HepG2 (cell line): ENCODE measurements around the gene IQGAP2. TPM values are rescaled to one million over a fixed set of nuclear protein-coding genes. Genes with fewer than 3 reads are reported as not detected.

Experiments used
- ATAC-seq: fragments of 200-7000 bp; cut with Tn5 transposase; 3 replicates; pipeline ENCODE4 v1.9.1; 2020; ENCODE audit warnings: mild to moderate bottlenecking, moderate library complexity
- BruUV-seq: library from RNA; stranded (reverse); fragments of 400-500 nt; replicated peaks from 2 replicates; lab custom pipeline; 2021; lab: Mats Ljungman, UMichigan
- CTCF ChIA-PET: fragments of 300-600 bp; formaldehyde crosslinking; extraction: SDS; loops from one replicate; lab custom pipeline; 2021; ENCODE audit warnings: low total read pairs, inconsistent platforms, low intra/inter-chr PET ratio; lab: Yijun Ruan, JAX
- POLR2A ChIA-PET: fragments of 350-600 bp; sonication (Branson Sonifier 250); formaldehyde crosslinking; loops from one replicate; lab custom pipeline; 2020; ENCODE audit warnings: antibody characterized with exemption, inconsistent platforms; lab: Yijun Ruan, JAX
- DNase-seq: peaks from one replicate; pipeline ENCODE4 v3.0.0-alpha.2; 2015; ENCODE audit warnings: low spot score
- FAIRE-seq: peaks from 3 replicates; lab custom pipeline; 2011; peaks lifted over from hg19 to GRCh38; lab: Jason Lieb, UNC
- H2AFZ ChIP-seq: one replicate; pipeline ENCODE4 v1.6.1; 2011; ENCODE audit warnings: low read length, inconsistent platforms
- H3K27ac ChIP-seq: fragments of 300-600 bp; 3 replicates; pipeline ENCODE4 v1.8.0; 2011; ENCODE audit warnings: mixed run types, mild to moderate bottlenecking, mixed read lengths, low read length, inconsistent platforms; ENCODE audit not compliant: insufficient read depth; ENCODE audit errors: extremely low read length
- H3K27me3 ChIP-seq, 2 experiments: fragments of 200-600 bp in 1 of 2; 2 replicates in 1 of 2; 3 replicates in 1 of 2; pipeline versions ENCODE4 v1.6.0 to v1.8.0; 2011; ENCODE audit warnings: low read length in 2 of 2, mild to moderate bottlenecking in 2 of 2, moderate library complexity in 2 of 2, inconsistent platforms in 1 of 2; ENCODE audit not compliant: insufficient read depth in 2 of 2, control insufficient read depth in 1 of 2
- H3K36me3 ChIP-seq, 2 experiments: fragments of 200-600 bp in 1 of 2; replicated peaks in 1 of 2; 2 replicates in 1 of 2; 3 replicates in 1 of 2; pipeline versions ENCODE4 v1.5.1 to v1.8.0; 2011; ENCODE audit warnings: low read length in 2 of 2, inconsistent platforms in 1 of 2; ENCODE audit not compliant: insufficient read depth in 2 of 2, control insufficient read depth in 1 of 2
- H3K4me1 ChIP-seq: 2 replicates; pipeline ENCODE4 v1.5.1; 2012; ENCODE audit warnings: low read length, inconsistent platforms; ENCODE audit not compliant: insufficient read depth
- H3K4me2 ChIP-seq: 2 replicates; pipeline ENCODE4 v1.6.0; 2011; ENCODE audit warnings: low read depth, low read length, inconsistent platforms
- H3K4me3 ChIP-seq, 3 experiments: fragments of 200-600 bp in 1 of 3; sonication (generic), shearing (Covaris generic) in 1 of 3; replicated peaks in 1 of 3; 2 replicates each; pipeline ENCODE4 v1.5.1; 2011 to 2016; ENCODE audit warnings: low read length in 3 of 3, inconsistent platforms in 2 of 3, low read depth in 2 of 3, mild to moderate bottlenecking in 2 of 3, control low read depth in 1 of 3, mixed read lengths in 1 of 3; ENCODE audit not compliant: insufficient read depth in 1 of 3
- H3K79me2 ChIP-seq: one replicate; pipeline ENCODE4 v1.6.1; 2011; ENCODE audit warnings: low read length, inconsistent platforms; ENCODE audit not compliant: insufficient read depth
- H3K9ac ChIP-seq: 2 replicates; pipeline ENCODE4 v1.6.0; 2011; ENCODE audit warnings: mild to moderate bottlenecking, low read depth, low read length, inconsistent platforms; ENCODE audit not compliant: insufficient read depth
- H3K9me3 ChIP-seq: 2 replicates; pipeline ENCODE4 v1.5.1; 2012; ENCODE audit warnings: mild to moderate bottlenecking, low read length
- H4K20me1 ChIP-seq: 2 replicates; pipeline ENCODE4 v1.6.0; 2011; ENCODE audit warnings: inconsistent platforms, mild to moderate bottlenecking, low read length, moderate library complexity; ENCODE audit not compliant: insufficient read depth
- CHD4 ChIP-seq: fragments of 200-600 bp; sonication (generic); IDR thresholded peaks from 2 replicates; pipeline ENCODE4 v1.7.0; 2017; ENCODE audit warnings: mild to moderate bottlenecking, low read length, borderline replicate concordance
- DMAP1 ChIP-seq: IDR thresholded peaks from 2 replicates; pipeline ENCODE4 v1.6.1; 2016
- MAFK ChIP-seq, 2 experiments: IDR thresholded peaks in 1 of 2; conservative IDR thresholded peaks in 1 of 2; 2 replicates each; pipeline ENCODE4 v1.6.1; 2011; ENCODE audit warnings: improper control_type of control experiment in 2 of 2, low read length in 2 of 2
- NR2F2 ChIP-seq: IDR thresholded peaks from 2 replicates; pipeline ENCODE4 v1.6.1; 2012; ENCODE audit warnings: low read depth, inconsistent platforms, borderline replicate concordance
- PITX1 ChIP-seq: sonication (generic); formaldehyde crosslinking; IDR thresholded peaks from 2 replicates; pipeline ENCODE4 v1.5.1; 2020; ENCODE audit warnings: mild to moderate bottlenecking, missing genetic modification reagents
- TMF1 ChIP-seq: sonication (generic); formaldehyde crosslinking; IDR thresholded peaks from 2 replicates; pipeline ENCODE4 v1.8.1; 2022; ENCODE audit warnings: low read depth, missing genetic modification reagents
- WGBS: methylation state at CpG from one replicate; pipeline ENCODE4 v1.1.6; 2017; ENCODE audit warnings: low lambda C conversion rate; 5-methylcytosine and 5-hydroxymethylcytosine counted together
- in situ Hi-C: cut with HindIII; loops from 2 replicates; pipeline ENCODE4 v1.10.0; 2017; ENCODE audit warnings: low pct_unique_long_range_greater_than_20kb; ENCODE audit not compliant: extremely low pct_ligation_motif_present
- intact Hi-C: fragments of 100-400 bp; cut with micrococcal nuclease; formaldehyde crosslinking; loops from one replicate; pipeline ENCODE4 v1.10.0; 2022; ENCODE audit not compliant: unreplicated experiment
- polyA plus RNA-seq, 8 experiments: library from polyadenylated mRNA; depleted of rRNA in 3 of 8; stranded (reverse) in 7 of 8; unstranded in 1 of 8; fragments of >200 nt; fragmentation: Illumina TruSeq in 4 of 8; extraction: Trizol in 4 of 8; gene quantifications; 2 replicates each; pipeline versions ENCODE4 v1.2.1 to v1.2.3, GENCODE V29; 2011 to 2016; ENCODE audit warnings: low read depth in 4 of 8, missing spikeins in 1 of 8, mixed read lengths in 1 of 8; ENCODE audit not compliant: insufficient read depth in 1 of 8
- total RNA-seq, 5 experiments: library from RNA; depleted of rRNA; stranded (reverse); fragments of >200 nt; fragmentation: Illumina TruSeq; extraction: Trizol; gene quantifications; 2 replicates each; pipeline ENCODE4 v1.2.3, GENCODE V29; 2016; ENCODE audit warnings: low read depth in 1 of 5
- TF ChIP-seq, protein P1 (sequence below): sonication (generic); formaldehyde crosslinking; IDR thresholded peaks from 2 replicates; pipeline ENCODE4 v1.5.0; 2020; ENCODE audit warnings: mild to moderate bottlenecking, missing genetic modification reagents
- TF ChIP-seq, protein P2 (sequence below): sonication (generic); formaldehyde crosslinking; IDR thresholded peaks from 2 replicates; pipeline ENCODE4 v1.4.0; 2020; ENCODE audit warnings: mild to moderate bottlenecking, missing genetic modification reagents
- TF ChIP-seq, protein P3 (sequence below): sonication (generic); formaldehyde crosslinking; IDR thresholded peaks from 2 replicates; pipeline ENCODE4 v1.4.0; 2020; ENCODE audit warnings: mild to moderate bottlenecking, missing genetic modification reagents
- TF ChIP-seq, protein P4 (sequence below): sonication (generic); IDR thresholded peaks from 2 replicates; pipeline ENCODE4 v1.6.1; 2016; ENCODE audit warnings: low read depth, borderline replicate concordance
- TF ChIP-seq, protein P5 (sequence below): sonication (generic); formaldehyde crosslinking; IDR thresholded peaks from 2 replicates; pipeline ENCODE4 v1.5.1; 2020; ENCODE audit warnings: mild to moderate bottlenecking, missing genetic modification reagents, borderline replicate concordance

The IQGAP2 gene
- total and polyA plus RNA-seq, 2 of the 13 experiments (the other 11 are each of a cell fraction or from before 2014, with no cell fraction given), result 35.2 to 83.3 TPM

DNA sequence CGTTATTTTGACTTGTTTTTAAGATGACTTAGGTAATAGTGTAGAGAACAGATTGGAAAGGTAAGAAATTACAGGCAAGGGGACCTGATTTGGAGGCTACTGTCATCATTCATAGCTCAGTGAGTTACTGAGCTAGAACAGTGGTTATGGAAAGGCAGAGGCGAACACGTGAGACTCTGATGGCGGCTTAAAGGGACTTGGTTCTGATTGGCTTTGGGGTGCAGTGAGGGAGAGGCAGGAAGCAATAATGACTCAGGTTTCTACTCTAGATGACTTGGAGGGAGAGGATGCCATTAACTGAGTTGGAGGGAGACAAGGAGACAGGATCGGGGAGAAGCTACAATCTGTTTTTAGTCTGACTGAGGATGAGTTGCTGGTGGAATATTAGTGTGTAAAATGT is 217.1 kb downstream of the IQGAP2 start (continued):
- TF ChIP-seq, protein P1, sequence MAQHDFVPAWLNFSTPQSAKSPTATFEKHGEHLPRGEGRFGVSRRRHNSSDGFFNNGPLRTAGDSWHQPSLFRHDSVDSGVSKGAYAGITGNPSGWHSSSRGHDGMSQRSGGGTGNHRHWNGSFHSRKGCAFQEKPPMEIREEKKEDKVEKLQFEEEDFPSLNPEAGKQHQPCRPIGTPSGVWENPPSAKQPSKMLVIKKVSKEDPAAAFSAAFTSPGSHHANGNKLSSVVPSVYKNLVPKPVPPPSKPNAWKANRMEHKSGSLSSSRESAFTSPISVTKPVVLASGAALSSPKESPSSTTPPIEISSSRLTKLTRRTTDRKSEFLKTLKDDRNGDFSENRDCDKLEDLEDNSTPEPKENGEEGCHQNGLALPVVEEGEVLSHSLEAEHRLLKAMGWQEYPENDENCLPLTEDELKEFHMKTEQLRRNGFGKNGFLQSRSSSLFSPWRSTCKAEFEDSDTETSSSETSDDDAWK (CRISPR knock-in tag), result no peak
- TF ChIP-seq, protein P2, sequence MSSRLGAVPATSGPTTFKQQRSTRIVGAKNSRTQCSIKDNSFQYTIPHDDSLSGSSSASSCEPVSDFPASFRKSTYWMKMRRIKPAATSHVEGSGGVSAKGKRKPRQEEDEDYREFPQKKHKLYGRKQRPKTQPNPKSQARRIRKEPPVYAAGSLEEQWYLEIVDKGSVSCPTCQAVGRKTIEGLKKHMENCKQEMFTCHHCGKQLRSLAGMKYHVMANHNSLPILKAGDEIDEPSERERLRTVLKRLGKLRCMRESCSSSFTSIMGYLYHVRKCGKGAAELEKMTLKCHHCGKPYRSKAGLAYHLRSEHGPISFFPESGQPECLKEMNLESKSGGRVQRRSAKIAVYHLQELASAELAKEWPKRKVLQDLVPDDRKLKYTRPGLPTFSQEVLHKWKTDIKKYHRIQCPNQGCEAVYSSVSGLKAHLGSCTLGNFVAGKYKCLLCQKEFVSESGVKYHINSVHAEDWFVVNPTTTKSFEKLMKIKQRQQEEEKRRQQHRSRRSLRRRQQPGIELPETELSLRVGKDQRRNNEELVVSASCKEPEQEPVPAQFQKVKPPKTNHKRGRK (CRISPR knock-in tag), result no peak
- no peak for TF ChIP-seq TMF1
- no peak for TF ChIP-seq DMAP1 (CRISPR knock-in tag)
- TF ChIP-seq MAFK (conservative IDR thresholded peaks at IDR 0.05 in 1 of 2, IDR thresholded peaks at IDR 0.05 in 1 of 2; ENCODE audit: low read length in 2 of 2), result no peak

DNA sequence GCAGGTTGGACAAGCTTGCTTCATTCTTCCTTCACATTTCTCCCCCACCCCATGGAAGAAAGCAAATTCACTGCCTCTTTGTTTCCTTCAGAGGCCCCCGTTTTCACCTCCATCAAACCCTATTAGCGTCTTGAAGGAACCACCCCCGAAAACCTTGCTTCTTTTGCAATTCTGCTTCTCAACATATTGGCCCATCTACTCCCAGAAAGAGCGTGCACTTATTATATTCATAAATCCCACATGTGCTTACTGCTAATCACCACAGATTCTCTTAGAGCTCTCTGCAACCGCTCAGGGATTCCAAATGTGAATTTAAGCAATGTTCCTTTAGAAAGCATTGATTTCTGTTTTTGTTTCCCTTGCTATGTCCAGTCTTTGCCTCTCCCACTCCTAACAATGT is 219.0 kb downstream of the IQGAP2 start:
- Histone ChIP-seq H3K4me3 (no peak overlapping the region), H2AFZ (no peak overlapping the region), H3K4me2 (no peak overlapping the region), H3K36me3 (peaks cover 1 to 7% of the 10 kb centered on the region in 2 experiments; a peak in 3 of 5 replicates), H3K27me3 (no peaks in the 10 kb centered on the region), H4K20me1 (no peaks in the 10 kb centered on the region), H3K79me2 (no peaks in the 10 kb centered on the region), H3K9me3 (no peaks in the 10 kb centered on the region), H3K9ac (no peak overlapping the region), H3K27ac (no peak overlapping the region), H3K4me1 (no peaks in the 10 kb centered on the region)
- TF ChIP-seq NR2F2, result no peak
- no peak for TF ChIP-seq CHD4
- TF ChIP-seq, protein P3, sequence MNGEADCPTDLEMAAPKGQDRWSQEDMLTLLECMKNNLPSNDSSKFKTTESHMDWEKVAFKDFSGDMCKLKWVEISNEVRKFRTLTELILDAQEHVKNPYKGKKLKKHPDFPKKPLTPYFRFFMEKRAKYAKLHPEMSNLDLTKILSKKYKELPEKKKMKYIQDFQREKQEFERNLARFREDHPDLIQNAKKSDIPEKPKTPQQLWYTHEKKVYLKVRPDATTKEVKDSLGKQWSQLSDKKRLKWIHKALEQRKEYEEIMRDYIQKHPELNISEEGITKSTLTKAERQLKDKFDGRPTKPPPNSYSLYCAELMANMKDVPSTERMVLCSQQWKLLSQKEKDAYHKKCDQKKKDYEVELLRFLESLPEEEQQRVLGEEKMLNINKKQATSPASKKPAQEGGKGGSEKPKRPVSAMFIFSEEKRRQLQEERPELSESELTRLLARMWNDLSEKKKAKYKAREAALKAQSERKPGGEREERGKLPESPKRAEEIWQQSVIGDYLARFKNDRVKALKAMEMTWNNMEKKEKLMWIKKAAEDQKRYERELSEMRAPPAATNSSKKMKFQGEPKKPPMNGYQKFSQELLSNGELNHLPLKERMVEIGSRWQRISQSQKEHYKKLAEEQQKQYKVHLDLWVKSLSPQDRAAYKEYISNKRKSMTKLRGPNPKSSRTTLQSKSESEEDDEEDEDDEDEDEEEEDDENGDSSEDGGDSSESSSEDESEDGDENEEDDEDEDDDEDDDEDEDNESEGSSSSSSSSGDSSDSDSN (CRISPR knock-in tag), result no peak
- TF ChIP-seq, protein P4, sequence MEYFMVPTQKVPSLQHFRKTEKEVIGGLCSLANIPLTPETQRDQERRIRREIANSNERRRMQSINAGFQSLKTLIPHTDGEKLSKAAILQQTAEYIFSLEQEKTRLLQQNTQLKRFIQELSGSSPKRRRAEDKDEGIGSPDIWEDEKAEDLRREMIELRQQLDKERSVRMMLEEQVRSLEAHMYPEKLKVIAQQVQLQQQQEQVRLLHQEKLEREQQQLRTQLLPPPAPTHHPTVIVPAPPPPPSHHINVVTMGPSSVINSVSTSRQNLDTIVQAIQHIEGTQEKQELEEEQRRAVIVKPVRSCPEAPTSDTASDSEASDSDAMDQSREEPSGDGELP, result no peak
- TF ChIP-seq, protein P5, sequence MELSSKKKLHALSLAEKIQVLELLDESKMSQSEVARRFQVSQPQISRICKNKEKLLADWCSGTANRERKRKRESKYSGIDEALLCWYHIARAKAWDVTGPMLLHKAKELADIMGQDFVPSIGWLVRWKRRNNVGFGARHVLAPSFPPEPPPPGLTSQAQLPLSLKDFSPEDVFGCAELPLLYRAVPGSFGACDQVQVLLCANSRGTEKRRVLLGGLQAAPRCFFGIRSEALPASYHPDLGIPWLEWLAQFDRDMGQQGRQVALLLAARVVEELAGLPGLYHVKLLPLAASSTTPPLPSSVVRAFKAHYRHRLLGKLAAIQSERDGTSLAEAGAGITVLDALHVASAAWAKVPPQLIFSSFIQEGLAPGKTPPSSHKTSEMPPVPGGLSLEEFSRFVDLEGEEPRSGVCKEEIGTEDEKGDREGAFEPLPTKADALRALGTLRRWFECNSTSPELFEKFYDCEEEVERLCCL (CRISPR knock-in tag), result no peak
- TF ChIP-seq PITX1 (CRISPR knock-in tag), result no peak
- WGBS, result 98% methylated on average over 5 of the region's 5 CpGs
- BruUV-seq, result no TSS peak
- ATAC-seq, result no peak
- ChIA-PET POLR2A (no interaction called here), CTCF (no interaction called here)
- FAIRE-seq, result no peak
- intact Hi-C loops, result no loop called here
- in situ Hi-C loops, result no loop called here
- DNase-seq, result no peak
